ENCODE results near the gene GOLGA5. TPM values are rescaled to one million over a fixed set of nuclear protein-coding genes. Genes with fewer than 3 reads are reported as not detected.

The GOLGA5 gene
- total RNA-seq, 1 experiment from 2014 or later, result 23.5 TPM

- no peak overlapping the region for H3K4me3 ChIP-seq (ENCODE audit: low read length)
- H3K36me3 ChIP-seq (ENCODE audit: low read depth, low read length), result peaks cover 11% of the 10 kb centered on the region
- H4K20me1 ChIP-seq (ENCODE audit: low read length), result no peaks in the 10 kb centered on the region
- H3K79me2 ChIP-seq (ENCODE audit: low read length), result no peaks in the 10 kb centered on the region
- TF ChIP-seq CTCF (conservative IDR thresholded peaks at IDR 0.05; ENCODE audit: low read depth, low read length) (no peak), EZH2 (IDR thresholded peaks at IDR 0.05; ENCODE audit: low read length, unreplicated experiment) (no peak), EZH2phosphoT487 (IDR thresholded peaks at IDR 0.05; ENCODE audit: borderline replicate concordance, low read length) (no peak)
- intact Hi-C loops (cut with micrococcal nuclease), result no loop called here
- no peaks in the 10 kb centered on the region for H3K4me1 ChIP-seq (ENCODE audit: insufficient read depth, low read length)
- no peaks in the 10 kb centered on the region for H3K9me3 ChIP-seq (ENCODE audit: low read length)
- no peak overlapping the region for H3K4me2 ChIP-seq (ENCODE audit: low read length)
- H3K27ac ChIP-seq (ENCODE audit: low read length), result no peak overlapping the region
- no peaks in the 10 kb centered on the region for H3K9me2 ChIP-seq (replicated peaks; ENCODE audit: low read length)
- ChIA-PET POLR2A (ENCODE audit: unreplicated experiment) (no interaction called here), CTCF (no interaction called here)
- no peak overlapping the region for H3K9ac ChIP-seq (ENCODE audit: low read length)
- H3K27me3 ChIP-seq (ENCODE audit: low read length), result no peaks in the 10 kb centered on the region
- H3F3A ChIP-seq (ENCODE audit: low read length, unreplicated experiment), result no peaks in the 10 kb centered on the region
- no peak for ATAC-seq
- BruUV-seq (replicated peaks), result no TSS peak
- no peak for DNase-seq
- no peak overlapping the region for H2AFZ ChIP-seq (ENCODE audit: low read length)
Measured at GRCh38 chr14:92830902-92831301, 36.8 kb downstream of the GOLGA5 start.

- Histone ChIP-seq H2AFZ (ENCODE audit: low read length) (no peak overlapping the region), H3K79me2 (ENCODE audit: low read length) (no peaks in the 10 kb centered on the region), H3K9me2 (replicated peaks; ENCODE audit: low read length) (no peaks in the 10 kb centered on the region), H3K27me3 (ENCODE audit: low read length) (no peaks in the 10 kb centered on the region), H3K4me2 (ENCODE audit: low read length) (no peak overlapping the region), H3K4me3 (ENCODE audit: low read length) (no peak overlapping the region), H3F3A (ENCODE audit: low read length, unreplicated experiment) (no peaks in the 10 kb centered on the region), H4K20me1 (ENCODE audit: low read length) (no peaks in the 10 kb centered on the region), H3K36me3 (ENCODE audit: low read depth, low read length) (peaks cover 15% of the 10 kb centered on the region), H3K9me3 (ENCODE audit: low read length) (no peaks in the 10 kb centered on the region), H3K9ac (ENCODE audit: low read length) (no peak overlapping the region), H3K27ac (ENCODE audit: low read length) (no peak overlapping the region), H3K4me1 (ENCODE audit: insufficient read depth, low read length) (no peaks in the 10 kb centered on the region)
- ChIA-PET CTCF (no interaction called here), POLR2A (ENCODE audit: unreplicated experiment) (no interaction called here)
- TF ChIP-seq EZH2phosphoT487 (IDR thresholded peaks at IDR 0.05; ENCODE audit: borderline replicate concordance, low read length) (no peak), EZH2 (IDR thresholded peaks at IDR 0.05; ENCODE audit: low read length, unreplicated experiment) (no peak), CTCF (conservative IDR thresholded peaks at IDR 0.05; ENCODE audit: low read depth, low read length) (no peak)
- DNase-seq (no peak), ATAC-seq (no peak)
- no TSS peak for BruUV-seq (replicated peaks)
- intact Hi-C loops (cut with micrococcal nuclease), result no loop called here
Measured at GRCh38 chr14:92832137-92832700, 38.1 kb downstream of the GOLGA5 start.

GRCh38 chr14:92841930-92842329 is 47.8 kb downstream of the GOLGA5 start:
- TF ChIP-seq EZH2phosphoT487 (IDR thresholded peaks at IDR 0.05; ENCODE audit: borderline replicate concordance, low read length) (no peak), CTCF (conservative IDR thresholded peaks at IDR 0.05; ENCODE audit: low read depth, low read length) (no peak)
- H3F3A ChIP-seq (ENCODE audit: low read length, unreplicated experiment), result no peaks in the 10 kb centered on the region
- no peak overlapping the region for H3K4me3 ChIP-seq (ENCODE audit: low read length)
- H3K4me2 ChIP-seq (ENCODE audit: low read length), result no peak overlapping the region
- no peaks in the 10 kb centered on the region; the same call in 1 of the 2 replicates for H3K4me1 ChIP-seq (ENCODE audit: insufficient read depth, low read length)
- H3K36me3 ChIP-seq (ENCODE audit: low read depth, low read length), result peaks cover 11% of the 10 kb centered on the region; the same call in 1 of the 2 replicates
- H2AFZ ChIP-seq (ENCODE audit: low read length), result no peak overlapping the region
- H3K27ac ChIP-seq (ENCODE audit: low read length), result no peak overlapping the region
- H3K27me3 ChIP-seq (ENCODE audit: low read length), result no peaks in the 10 kb centered on the region
- POLR2A ChIA-PET (ENCODE audit: unreplicated experiment), result no interaction called here
- CTCF ChIA-PET, result no interaction called here
- ATAC-seq, result no peak
- intact Hi-C loops (cut with micrococcal nuclease), result no loop called here
- no TSS peak for BruUV-seq (replicated peaks)
- DNase-seq, result no peak
- H3K9me2 ChIP-seq (replicated peaks; ENCODE audit: low read length), result no peaks in the 10 kb centered on the region
- no peaks in the 10 kb centered on the region for H4K20me1 ChIP-seq (ENCODE audit: low read length)
- no peaks in the 10 kb centered on the region for H3K9me3 ChIP-seq (ENCODE audit: low read length)
- no peaks in the 10 kb centered on the region for H3K79me2 ChIP-seq (ENCODE audit: low read length)
- H3K9ac ChIP-seq (ENCODE audit: low read length), result no peak overlapping the region

Data from PC-3 (cell line).